Hepatocyte (in vitro differentiated cells): ENCODE results near the gene ALDOC. TPM values are rescaled to one million over a fixed set of nuclear protein-coding genes. Genes with fewer than 3 reads are reported as not detected.

Experiments used
- DNase-seq: peaks from one replicate; pipeline ENCODE4 v3.0.0-alpha.2; 2016; ENCODE audit warnings: low spot score
- H2AFZ ChIP-seq: fragments of 200-600 bp; sonication (generic); 2 replicates; pipeline ENCODE4 v1.6.0; 2016; ENCODE audit warnings: antibody characterized with exemption, mild to moderate bottlenecking
- H3K27ac ChIP-seq: fragments of 200-600 bp; sonication (generic); 2 replicates; pipeline ENCODE4 v1.5.1; 2016; ENCODE audit warnings: mild to moderate bottlenecking
- H3K27me3 ChIP-seq: fragments of 200-600 bp; sonication (generic); 2 replicates; pipeline ENCODE4 v1.6.1; 2016
- H3K36me3 ChIP-seq: fragments of 200-600 bp; sonication (generic); replicated peaks from 2 replicates; pipeline ENCODE4 v1.5.1; 2016; ENCODE audit warnings: low read depth; ENCODE audit not compliant: insufficient read depth
- H3K4me1 ChIP-seq: fragments of 200-600 bp; sonication (generic); 2 replicates; pipeline ENCODE4 v1.5.1; 2016; ENCODE audit warnings: mild to moderate bottlenecking, moderate library complexity; ENCODE audit not compliant: insufficient read depth
- H3K4me2 ChIP-seq: fragments of 200-600 bp; sonication (generic); 2 replicates; pipeline ENCODE4 v1.6.0; 2016
- H3K4me3 ChIP-seq: fragments of 200-600 bp; sonication (generic); 2 replicates; pipeline ENCODE4 v1.5.1; 2016; ENCODE audit warnings: mild to moderate bottlenecking
- H3K79me2 ChIP-seq: fragments of 200-600 bp; sonication (generic); 2 replicates; pipeline ENCODE4 v1.6.0; 2017; ENCODE audit warnings: mild to moderate bottlenecking
- H3K9me2 ChIP-seq: fragments of 200-600 bp; sonication (generic); replicated peaks from 2 replicates; pipeline ENCODE4 v1.6.0; 2017; ENCODE audit warnings: mild to moderate bottlenecking; ENCODE audit not compliant: insufficient read depth
- H3K9me3 ChIP-seq: fragments of 200-600 bp; sonication (generic); 2 replicates; pipeline ENCODE4 v1.5.1; 2016; ENCODE audit warnings: low read depth, mild to moderate bottlenecking
- H4K20me1 ChIP-seq: fragments of 200-600 bp; sonication (generic); 2 replicates; pipeline ENCODE4 v1.6.0; 2016; ENCODE audit warnings: mild to moderate bottlenecking; ENCODE audit not compliant: insufficient read depth, poor library complexity, severe bottlenecking
- CTCF ChIP-seq: fragments of 200-600 bp; sonication (generic); IDR thresholded peaks from 2 replicates; pipeline ENCODE4 v1.5.1; 2016; ENCODE audit warnings: antibody characterized with exemption, mild to moderate bottlenecking; ENCODE audit not compliant: poor library complexity
- EZH2 ChIP-seq: fragments of 200-600 bp; sonication (generic); IDR thresholded peaks from 2 replicates; pipeline ENCODE4 v1.6.1; 2016; ENCODE audit warnings: antibody characterized with exemption, mild to moderate bottlenecking, borderline replicate concordance
- EZH2phosphoT487 ChIP-seq: fragments of 200-600 bp; sonication (generic); IDR thresholded peaks from one replicate; pipeline ENCODE4 v1.6.1; 2018; ENCODE audit warnings: antibody characterized with exemption, mild to moderate bottlenecking, low read depth, moderate library complexity; ENCODE audit not compliant: unreplicated experiment, severe bottlenecking
- WGBS: methylation state at CpG from one replicate; pipeline ENCODE4 v1.1.6; 2016; ENCODE audit warnings: low lambda C conversion rate; ENCODE audit errors: missing lambda C conversion rate; 5-methylcytosine and 5-hydroxymethylcytosine counted together
- polyA plus RNA-seq: library from polyadenylated mRNA; unstranded; fragments of >200 nt; fragmentation: Nextera tagmentation; extraction: Ambion mirVana; gene quantifications from 2 replicates; pipeline ENCODE4 v1.2.1, GENCODE V29; 2016
- total RNA-seq: library from RNA; depleted of rRNA; stranded (reverse); fragments of >200 nt; gene quantifications from 2 replicates; pipeline ENCODE4 v1.2.3, GENCODE V29; 2014

The ALDOC gene
- total and polyA plus RNA-seq, 2 experiments from 2014 or later, result 14.9 to 31.8 TPM

GRCh38 chr17:28529013-28529400, 47.7 kb downstream of the ALDOC start:
- Histone ChIP-seq H3K4me3 (no peak overlapping the region), H3K79me2 (no peaks in the 10 kb centered on the region), H3K9me2 (no peaks in the 10 kb centered on the region), H3K27ac (no peak overlapping the region), H3K4me1 (peaks cover 20% of the 10 kb centered on the region), H3K36me3 (no peaks in the 10 kb centered on the region), H3K4me2 (no peak overlapping the region), H2AFZ (no peak overlapping the region), H3K9me3 (no peaks in the 10 kb centered on the region), H3K27me3 (no peaks in the 10 kb centered on the region), H4K20me1 (no peaks in the 10 kb centered on the region)
- WGBS, result 80% methylated on average over 3 of the region's 3 CpGs
- no peak for DNase-seq
- TF ChIP-seq CTCF, result no peak
- no peak for TF ChIP-seq EZH2
- TF ChIP-seq EZH2phosphoT487, result no peak

- Histone ChIP-seq H3K9me2 (no peaks in the 10 kb centered on the region), H3K36me3 (no peaks in the 10 kb centered on the region), H3K4me1 (peaks cover 20% of the 10 kb centered on the region), H3K79me2 (no peaks in the 10 kb centered on the region), H3K27ac (no peak overlapping the region), H3K4me2 (no peak overlapping the region), H3K27me3 (no peaks in the 10 kb centered on the region), H3K4me3 (no peak overlapping the region), H3K9me3 (no peaks in the 10 kb centered on the region), H2AFZ (no peak overlapping the region), H4K20me1 (no peaks in the 10 kb centered on the region)
- 76% methylated on average over 9 of the region's 9 CpGs for WGBS
- DNase-seq, result peak; percentile 65
- TF ChIP-seq EZH2, result no peak
- TF ChIP-seq EZH2phosphoT487, result no peak
- TF ChIP-seq CTCF, result no peak
These were observed 48.2 kb downstream of the ALDOC start for GRCh38 chr17:28528327-28529012.

GRCh38 chr17:28527859-28528258, 48.8 kb downstream of the ALDOC start:
- Histone ChIP-seq H3K9me2 (no peaks in the 10 kb centered on the region), H3K27ac (no peak overlapping the region), H3K4me2 (no peak overlapping the region), H3K9me3 (no peaks in the 10 kb centered on the region), H3K4me3 (no peak overlapping the region), H2AFZ (no peak overlapping the region), H3K27me3 (no peaks in the 10 kb centered on the region), H3K79me2 (no peaks in the 10 kb centered on the region), H3K4me1 (peaks cover 20% of the 10 kb centered on the region), H3K36me3 (no peaks in the 10 kb centered on the region), H4K20me1 (no peaks in the 10 kb centered on the region)
- TF ChIP-seq EZH2phosphoT487 (no peak), EZH2 (no peak), CTCF (no peak)
- WGBS, result 97% methylated on average over 2 of the region's 2 CpGs
- DNase-seq, result no peak
